Measurements from ENCODE around the gene MAFG. TPM values are rescaled to one million over a fixed set of nuclear protein-coding genes. Genes with fewer than 3 reads are reported as not detected.

MAFG gene
- total and polyA plus RNA-seq, 2 of the 13 experiments (the other 11 are each of a cell fraction or from before 2014, with no cell fraction given), result 14.5 to 20.0 TPM

- TF ChIP-seq GATA4 (IDR thresholded peaks at IDR 0.05; ENCODE audit: borderline replicate concordance, low read depth) (no peak), AKAP8 (CRISPR knock-in tag; IDR thresholded peaks at IDR 0.05) (peak; percentile 99), ZNF841 (CRISPR knock-in tag; IDR thresholded peaks at IDR 0.05; ENCODE audit: borderline replicate concordance) (peak; percentile 38; the same call in 1 of the 2 replicates), REXO4 (CRISPR knock-in tag; IDR thresholded peaks at IDR 0.05; ENCODE audit: borderline replicate concordance) (no peak), NONO (IDR thresholded peaks at IDR 0.05) (no peak), NONO (CRISPR knock-in tag; conservative IDR thresholded peaks at IDR 0.05) (no peak), BRCA1 (CRISPR knock-in tag; IDR thresholded peaks at IDR 0.05) (no peak), ETV6 (CRISPR knock-in tag; conservative IDR thresholded peaks at IDR 0.05) (0 out of 2 replicates have a peak, but pooled peaks have one; percentile 39), EEA1 (CRISPR knock-in tag; IDR thresholded peaks at IDR 0.05; ENCODE audit: borderline replicate concordance) (no peak), ZSCAN5A (CRISPR knock-in tag; IDR thresholded peaks at IDR 0.05; ENCODE audit: borderline replicate concordance) (no peak), ZHX1 (CRISPR knock-in tag; IDR thresholded peaks at IDR 0.05; ENCODE audit: low read depth) (0 out of 2 replicates have a peak, but pooled peaks have one; percentile 20), TEAD2 (CRISPR knock-in tag; IDR thresholded peaks at IDR 0.05) (no peak), ZNF792 (CRISPR knock-in tag; IDR thresholded peaks at IDR 0.05) (0 out of 2 replicates have a peak, but pooled peaks have one; percentile 15), ZFP36L2 (CRISPR knock-in tag; IDR thresholded peaks at IDR 0.05) (no peak), TRIM22 (IDR thresholded peaks at IDR 0.05) (no peak), TAF1 (CRISPR knock-in tag; IDR thresholded peaks at IDR 0.05) (peak; percentile 68; the same call in 1 of the 2 replicates), ZBTB34 (CRISPR knock-in tag; IDR thresholded peaks at IDR 0.05) (no peak), KLF13 (CRISPR knock-in tag; IDR thresholded peaks at IDR 0.05) (no peak), ZNF496 (CRISPR knock-in tag; IDR thresholded peaks at IDR 0.05; ENCODE audit: insufficient replicate concordance) (no peak), DZIP1 (CRISPR knock-in tag; IDR thresholded peaks at IDR 0.05) (no peak), JUND (CRISPR knock-in tag; IDR thresholded peaks at IDR 0.05) (no peak)
Observed at GRCh38 chr17:81917565-81918332, 9.8 kb downstream of the MAFG start, which contains the start of gene SIRT7 (continued).

Measured in HepG2 (cell line).